Measurements from ENCODE around the gene PRDM16.
A peak's percentile ranks its signal among the peaks of the same experiment; 100 is the strongest.

PRDM16 gene

GRCh38 chr1:3259020-3259419 lies 190.0 kb downstream of the PRDM16 start:
- no peak for DNase-seq (ENCODE audit: low read depth, low spot score)

DNA sequence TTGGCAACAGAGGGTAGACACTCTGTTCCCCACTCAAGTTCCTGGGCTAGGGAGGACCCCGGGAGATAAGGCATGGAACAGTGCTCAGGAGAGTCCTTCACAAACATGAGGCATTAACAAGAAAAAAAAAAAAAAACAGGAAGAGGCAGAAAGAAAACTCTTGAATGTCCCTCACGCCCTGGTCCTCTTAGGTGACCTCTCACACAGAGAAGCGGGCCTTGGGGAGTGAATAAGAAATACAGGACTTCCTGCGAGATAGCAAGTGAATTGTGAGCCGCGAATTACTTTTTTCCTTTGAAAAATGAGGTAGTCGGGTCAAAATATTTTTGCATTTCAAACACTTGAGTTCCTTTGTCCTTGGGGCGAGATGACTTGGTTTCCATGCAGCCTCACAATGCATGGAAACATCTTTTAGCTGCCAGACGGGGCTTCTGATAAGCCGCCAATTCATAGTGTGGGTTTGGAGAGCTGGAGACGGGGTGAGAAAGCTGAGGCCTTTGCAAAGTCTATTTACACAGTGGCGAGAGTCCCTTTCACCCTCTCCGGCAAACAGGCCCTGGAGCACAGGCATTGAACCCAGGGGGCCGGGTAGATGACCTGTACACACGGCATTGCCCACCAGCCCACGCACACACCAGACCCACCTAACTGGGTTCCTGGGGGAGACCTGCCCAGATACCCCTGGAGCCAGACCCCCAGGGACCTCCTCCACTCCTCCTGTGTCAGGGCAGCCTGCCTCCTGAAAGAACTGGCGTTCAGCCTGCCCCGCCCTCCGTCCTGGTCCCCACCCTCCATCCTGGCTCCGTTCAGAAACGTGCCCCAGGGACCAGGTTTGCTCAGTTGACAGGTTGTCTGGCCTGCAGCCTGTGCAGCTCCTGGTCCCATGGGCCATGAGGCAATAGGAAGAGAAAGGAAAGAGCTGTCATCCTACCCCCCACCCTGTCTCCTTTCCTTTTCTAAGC lies 192.3 kb downstream of the PRDM16 start:
- no peak for DNase-seq (ENCODE audit: low read depth, low spot score)

DNA sequence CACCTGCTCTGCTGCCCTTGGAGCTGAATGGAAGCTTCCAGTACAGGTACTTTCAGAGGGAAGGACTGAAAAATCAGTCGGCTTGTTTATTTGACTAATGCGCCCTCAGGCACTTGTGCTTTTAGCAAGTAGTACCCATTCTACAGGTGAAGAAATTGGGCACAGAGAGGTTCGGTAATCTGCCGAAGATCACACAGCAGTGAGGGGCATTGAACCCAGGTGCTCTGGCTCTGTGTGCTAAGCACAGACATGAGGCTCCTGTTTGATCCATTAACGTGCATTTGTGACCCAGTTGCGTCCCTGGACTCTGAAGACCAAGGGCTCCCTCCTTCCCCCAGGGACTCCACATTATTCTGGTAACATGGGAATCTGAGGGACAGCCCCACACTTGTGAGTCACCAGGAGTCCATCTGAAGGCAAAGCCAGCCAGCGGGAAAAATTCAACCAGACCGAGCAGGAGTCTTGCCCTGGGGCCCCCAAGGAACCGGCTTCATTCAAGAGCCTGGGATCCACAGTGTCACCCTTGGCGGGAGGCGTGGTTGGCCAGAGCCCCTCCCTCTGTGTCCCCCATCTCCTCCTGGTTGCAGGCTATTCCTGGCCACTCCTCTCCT lies 193.1 kb downstream of the PRDM16 start:
- DNase-seq (ENCODE audit: low read depth, low spot score) = peak; percentile 56

- DNase-seq (ENCODE audit: low read depth, low spot score) = no peak
Measured at GRCh38 chr1:3262681-3263286, 193.8 kb downstream of the PRDM16 start.

- DNase-seq (ENCODE audit: low read depth, low spot score) = no peak
Measured at GRCh38 chr1:3263790-3264189, 194.8 kb downstream of the PRDM16 start.

- DNase-seq (ENCODE audit: low read depth, low spot score) = no peak
Measured at GRCh38 chr1:3264456-3264855, 195.5 kb downstream of the PRDM16 start.

GRCh38 chr1:3265835-3266805 lies 197.1 kb downstream of the PRDM16 start:
- no peak for DNase-seq (ENCODE audit: low read depth, low spot score)

DNA sequence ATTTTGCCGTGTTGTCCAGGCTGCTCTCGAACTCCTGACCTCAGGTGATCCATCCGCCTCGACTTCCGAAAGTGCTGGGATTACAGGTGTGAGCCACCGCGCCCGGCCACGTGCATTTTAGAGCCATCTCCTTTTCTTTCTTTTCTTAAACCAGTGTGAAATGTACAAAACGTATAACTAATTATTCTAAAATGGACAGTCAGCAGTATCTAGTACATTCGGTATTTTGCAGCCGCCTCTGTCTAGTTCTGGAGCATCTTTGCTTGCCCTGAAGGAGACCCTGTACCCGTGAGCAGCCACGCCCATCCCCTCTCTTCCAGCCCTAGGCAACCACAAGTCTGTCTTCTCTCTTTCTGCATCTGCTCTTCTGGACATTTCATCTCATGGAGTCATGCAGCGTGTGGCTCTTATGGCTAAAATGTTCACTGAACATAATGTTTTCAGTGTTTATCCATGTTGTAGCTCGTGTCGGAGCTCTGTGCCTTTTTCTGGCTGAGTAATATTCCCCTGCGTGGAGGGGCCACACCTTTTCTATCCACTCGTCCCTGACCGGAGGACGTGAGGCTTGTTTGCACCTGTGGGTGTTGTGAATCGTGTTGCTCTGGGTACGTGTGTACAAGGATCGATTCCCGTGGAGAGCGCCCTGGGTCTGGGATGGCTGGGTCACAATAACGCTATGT lies 198.0 kb downstream of the PRDM16 start:
- DNase-seq (ENCODE audit: low read depth, low spot score) = no peak

DNA sequence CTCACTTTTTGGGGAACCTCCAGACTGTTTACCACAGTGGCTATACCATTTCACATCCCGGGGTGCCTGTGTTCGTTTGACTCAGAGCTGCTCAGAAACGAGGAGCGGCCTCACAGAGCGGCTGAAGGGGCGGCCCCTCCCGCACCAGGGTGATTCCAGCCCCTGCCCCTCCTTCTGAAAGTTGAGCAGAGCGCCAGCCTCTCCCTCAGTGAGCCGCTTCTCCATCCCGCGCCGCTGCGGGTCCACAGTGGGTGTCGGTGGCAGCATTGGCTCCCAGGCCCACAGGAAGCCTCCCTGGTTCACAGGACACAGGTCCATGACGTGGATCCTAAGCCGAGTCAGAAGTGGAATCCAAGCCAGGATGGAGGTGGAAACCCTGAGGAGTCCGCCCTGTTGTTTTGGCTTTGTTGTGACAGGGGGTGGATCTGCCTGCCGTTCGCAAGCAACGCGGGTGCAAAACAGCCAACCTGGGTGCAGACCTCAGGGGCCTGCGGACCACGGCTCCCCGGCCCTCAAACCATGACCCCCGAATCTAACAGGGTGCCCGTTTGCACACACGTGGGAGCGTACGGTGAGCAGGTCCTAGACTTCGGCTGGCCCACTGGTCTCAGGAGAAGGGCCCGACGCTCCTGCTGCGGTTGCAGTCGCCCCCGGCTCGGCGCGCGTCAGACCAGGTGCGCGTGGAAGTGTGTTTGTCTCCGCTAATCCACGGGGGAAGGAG lies 198.7 kb downstream of the PRDM16 start:
- DNase-seq (ENCODE audit: low read depth, low spot score) = no peak

- no peak for DNase-seq (ENCODE audit: low read depth, low spot score)
Measured at GRCh38 chr1:3268281-3268680, 199.3 kb downstream of the PRDM16 start.

GRCh38 chr1:3270403-3271245 lies 201.6 kb downstream of the PRDM16 start:
- DNase-seq (ENCODE audit: low read depth, low spot score) = no peak

- no peak for DNase-seq (ENCODE audit: low read depth, low spot score)
Measured at GRCh38 chr1:3271866-3272265, 202.9 kb downstream of the PRDM16 start.

DNA sequence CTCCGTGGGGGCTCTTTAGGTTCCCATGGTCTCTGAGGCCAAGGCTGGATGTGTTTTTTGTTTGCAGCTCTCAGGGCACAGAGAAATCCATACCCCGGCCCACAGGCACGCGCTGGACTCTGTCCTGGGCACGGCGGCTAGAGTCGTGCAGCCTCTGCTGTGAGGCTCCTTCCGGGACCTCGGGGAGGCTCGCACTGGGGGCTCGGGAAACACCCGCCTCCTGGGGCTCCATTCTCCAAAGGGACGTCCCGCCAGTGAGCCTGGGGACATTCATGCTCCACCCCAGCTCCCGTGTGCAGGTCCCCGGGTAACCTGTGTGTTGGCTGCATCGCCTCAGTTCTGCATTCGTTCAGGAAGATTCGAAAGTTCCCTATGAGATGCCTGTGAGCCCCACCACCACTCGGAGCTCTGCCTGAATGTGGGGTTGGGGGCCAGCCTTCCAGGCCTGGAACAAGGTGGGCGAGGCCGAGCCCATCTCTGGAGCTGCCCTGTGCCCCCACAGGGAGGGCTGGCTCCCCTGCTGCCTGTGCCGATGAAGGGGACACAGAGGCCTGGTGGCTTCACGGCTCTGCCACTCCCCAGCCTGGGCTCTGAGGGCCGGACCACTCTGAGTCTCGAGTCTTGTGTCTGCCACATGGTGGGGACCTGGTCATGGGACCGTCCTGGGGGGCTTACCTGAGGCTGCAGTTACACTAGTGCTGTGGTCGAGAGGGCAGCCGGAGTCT lies 203.5 kb downstream of the PRDM16 start:
- DNase-seq (ENCODE audit: low read depth, low spot score) = no peak

GRCh38 chr1:3273447-3273846 lies 204.4 kb downstream of the PRDM16 start:
- no peak for DNase-seq (ENCODE audit: low read depth, low spot score)

DNA sequence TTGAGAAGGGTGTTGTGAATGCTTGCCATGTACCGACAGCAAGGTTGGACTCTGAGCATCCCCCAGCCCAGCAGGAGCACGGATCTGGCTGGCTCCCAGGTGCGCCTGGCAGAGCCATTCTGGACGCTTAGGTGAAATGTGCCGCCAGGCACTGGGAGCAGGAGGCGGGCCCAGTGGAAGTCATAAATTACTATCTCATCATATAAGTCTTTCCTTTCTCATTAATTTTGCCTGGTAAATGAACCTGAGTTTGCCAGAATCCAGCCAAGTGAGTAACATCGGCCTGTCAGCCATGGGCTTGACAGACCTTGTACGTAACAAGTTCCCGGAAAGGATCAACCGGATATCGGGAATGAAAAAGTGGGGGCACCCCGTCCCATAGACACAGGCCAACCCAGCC lies 206.0 kb downstream of the PRDM16 start:
- no peak for DNase-seq (ENCODE audit: low read depth, low spot score)

DNA sequence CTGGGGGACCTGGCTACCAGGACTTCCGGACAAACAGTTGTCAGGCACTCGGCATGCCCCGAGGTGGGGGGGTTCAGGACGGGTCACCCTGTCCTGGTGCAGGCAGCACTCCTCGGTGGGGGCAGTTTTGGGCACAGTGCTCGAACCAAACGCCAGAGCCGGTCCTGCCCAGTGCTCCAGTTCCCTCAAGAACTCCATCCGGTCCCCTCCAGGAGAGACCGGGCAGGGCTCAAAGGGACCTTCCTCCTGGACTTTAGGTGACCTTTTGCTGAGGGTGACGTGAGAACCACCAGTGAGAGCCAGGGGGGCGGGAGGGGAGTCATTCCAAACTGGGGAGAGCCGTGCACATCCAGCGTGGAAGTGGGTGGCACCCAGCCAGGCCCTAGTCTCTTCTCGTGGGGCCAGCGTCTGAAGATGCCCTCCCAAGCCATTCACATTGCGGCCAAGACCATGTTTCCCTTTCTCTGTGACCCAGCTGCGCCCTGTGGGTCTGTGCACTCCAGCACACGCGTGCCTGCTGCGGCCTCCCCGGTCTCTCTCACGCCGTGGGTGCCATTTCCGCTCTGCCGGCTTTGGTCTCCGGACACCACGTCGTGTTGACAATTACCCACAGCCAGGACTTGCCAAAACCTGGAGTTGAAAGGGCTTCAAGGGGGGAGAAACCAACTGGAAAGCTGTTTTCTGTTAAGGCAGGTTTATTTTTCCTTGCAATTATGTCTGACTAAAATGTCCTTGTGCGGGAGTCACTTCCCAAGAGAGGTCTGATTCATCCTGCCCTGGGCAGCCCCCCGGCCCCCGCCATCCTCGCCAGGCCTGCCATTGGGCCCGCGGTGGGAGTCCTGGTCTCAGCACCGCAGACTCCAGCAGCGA lies 206.7 kb downstream of the PRDM16 start:
- DNase-seq (ENCODE audit: low read depth, low spot score) = no peak

- DNase-seq (ENCODE audit: low read depth, low spot score) = no peak
Measured at GRCh38 chr1:3276341-3276800, 207.4 kb downstream of the PRDM16 start.

Measured in ELF-1 (cell line).